ENCODE results near the gene OR10A3.

OR10A3 gene

GRCh38 chr11:7931168-7931567 is 10.3 kb downstream of the OR10A3 start, which contains the start of gene OR10A6:
Gene OR10A6 (minus strand): TSS chr11:7931268. CDS start chr11:7928662, 2,606 bp downstream.
- no peak for ATAC-seq

- ATAC-seq: peak in 1 of 2 donors; percentile 49
Observed at GRCh38 chr11:7927635-7928034, 13.9 kb downstream of the OR10A3 start.

DNA sequence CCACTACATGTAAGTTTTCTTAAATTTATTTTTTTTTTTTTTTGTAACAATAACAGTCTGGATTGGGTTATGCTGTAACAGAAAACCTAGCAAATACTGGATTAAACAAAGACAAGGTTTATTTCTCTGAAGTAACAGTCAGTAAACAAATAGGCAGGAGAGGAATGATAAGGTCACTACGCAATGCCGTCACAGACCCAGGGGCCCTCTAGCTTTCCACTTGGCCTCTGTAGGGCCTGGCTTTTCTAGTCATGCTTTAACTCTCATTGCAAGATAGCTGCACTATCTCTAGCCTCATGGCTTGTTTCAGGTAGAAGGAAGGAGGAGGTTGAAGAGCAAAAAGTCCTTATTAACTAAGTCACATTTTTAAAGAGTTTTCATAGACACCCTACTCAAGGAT is 17.0 kb downstream of the OR10A3 start:
- ATAC-seq: no peak

DNA sequence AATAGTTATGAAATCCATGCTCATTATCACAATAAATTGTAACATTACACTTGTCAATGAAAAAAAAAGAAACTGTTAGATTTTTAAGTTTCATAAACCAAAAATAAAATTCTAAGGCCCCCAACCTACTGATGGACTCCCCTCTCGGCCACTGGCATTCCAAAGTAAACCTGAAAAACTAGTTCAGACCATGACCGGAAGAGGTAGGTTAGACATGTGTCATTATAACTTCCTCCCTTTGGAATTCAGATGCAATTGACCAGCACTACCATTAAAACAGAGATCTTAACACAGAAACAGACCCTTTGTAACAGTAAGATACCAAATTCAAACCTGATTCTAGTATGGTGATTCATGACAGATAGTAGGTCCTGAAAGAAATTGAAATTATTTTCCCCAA is 23.4 kb downstream of the OR10A3 start:
- ATAC-seq: no peak

DNA sequence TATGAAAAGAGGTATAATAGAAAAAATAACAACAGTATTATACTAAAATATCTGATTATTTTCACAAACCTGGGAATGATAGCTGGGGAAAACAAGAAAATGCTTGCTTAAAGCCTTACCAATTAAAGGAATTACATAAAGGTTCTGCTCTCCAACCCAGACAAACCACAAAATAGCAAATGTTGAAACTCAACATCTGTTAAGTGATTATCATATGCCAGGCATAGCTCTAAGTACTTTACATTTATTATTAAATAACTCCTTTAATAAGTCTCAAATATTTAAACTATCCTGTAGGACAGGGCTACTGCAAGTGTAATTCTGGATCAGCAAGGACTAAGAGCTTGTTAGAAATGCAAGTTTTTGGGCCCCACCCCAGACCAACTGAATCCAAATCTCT is 30.5 kb downstream of the OR10A3 start:
- ATAC-seq: no peak

- no peak for ATAC-seq
Observed at GRCh38 chr11:7910286-7910788, 31.2 kb downstream of the OR10A3 start.

DNA sequence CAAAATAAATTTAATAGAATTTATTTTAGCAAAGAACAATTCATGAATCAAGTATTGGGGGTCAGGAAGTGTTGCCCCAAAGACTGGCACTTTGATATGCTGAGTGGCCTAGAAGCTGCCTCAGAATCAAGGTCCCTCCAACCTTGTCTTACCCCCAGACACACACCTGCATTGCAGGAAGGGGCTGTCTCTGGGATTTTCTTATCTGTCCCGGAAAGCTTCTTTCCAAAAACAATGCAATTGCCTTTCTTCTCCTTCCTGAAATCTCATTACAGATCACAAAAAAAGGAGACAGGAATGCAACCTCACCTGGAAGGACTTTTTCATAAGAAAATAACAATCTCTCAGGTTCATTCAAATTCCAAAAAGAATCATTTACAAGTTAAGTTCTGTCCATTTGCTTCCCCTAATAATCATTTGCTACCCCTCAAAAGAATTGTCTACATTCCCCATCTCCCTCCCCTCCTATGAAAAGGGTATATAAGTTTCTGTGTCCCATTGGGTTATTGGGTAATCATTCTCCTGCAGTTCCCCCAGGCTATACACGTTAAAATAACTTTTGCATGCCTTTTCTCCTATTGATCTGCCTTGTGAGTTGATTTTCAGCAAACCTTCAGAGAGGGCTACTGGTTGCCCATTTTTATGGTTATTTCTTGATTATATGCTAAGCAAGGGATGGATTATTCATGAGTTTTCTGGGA is 31.8 kb downstream of the OR10A3 start:
- ATAC-seq: no peak

DNA sequence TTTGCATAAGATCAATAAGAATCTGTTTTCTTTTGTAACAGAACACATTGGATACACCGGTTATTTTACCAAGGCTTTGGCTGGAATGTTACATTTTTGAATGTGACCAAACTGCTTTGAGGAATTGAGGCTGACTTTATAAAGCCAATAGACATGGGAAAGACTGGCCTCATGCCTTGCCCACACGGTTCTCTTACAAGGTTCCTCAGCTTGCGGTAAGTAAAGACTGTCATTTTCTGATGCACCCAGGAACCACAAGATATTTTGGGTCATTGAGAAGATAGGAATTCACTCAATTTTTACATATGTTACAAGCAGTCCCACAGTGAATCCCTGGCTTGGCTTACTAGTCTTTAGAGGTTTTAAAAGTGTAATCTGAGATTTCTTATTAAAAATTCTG is 34.4 kb downstream of the OR10A3 start:
- ATAC-seq: no peak

DNA sequence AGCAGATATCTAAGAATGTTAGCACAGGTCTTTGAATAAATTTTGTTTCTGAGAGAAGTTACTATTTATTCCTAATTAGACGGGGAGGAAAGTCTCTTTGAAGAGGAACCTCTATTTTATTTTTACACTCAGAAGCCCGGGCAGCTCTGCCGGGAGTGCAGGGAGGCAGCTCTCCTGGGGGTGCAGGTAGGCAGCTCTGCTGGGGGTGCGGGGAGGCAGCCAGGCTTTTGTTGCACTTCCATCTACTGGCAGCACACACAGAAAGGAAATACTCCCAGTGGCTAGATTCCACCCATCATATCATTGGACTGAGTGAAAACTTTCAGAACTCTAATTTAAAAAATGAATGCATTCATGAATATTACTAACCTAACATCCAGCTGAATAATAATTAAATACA is 35.0 kb downstream of the OR10A3 start:
- no peak for ATAC-seq

DNA sequence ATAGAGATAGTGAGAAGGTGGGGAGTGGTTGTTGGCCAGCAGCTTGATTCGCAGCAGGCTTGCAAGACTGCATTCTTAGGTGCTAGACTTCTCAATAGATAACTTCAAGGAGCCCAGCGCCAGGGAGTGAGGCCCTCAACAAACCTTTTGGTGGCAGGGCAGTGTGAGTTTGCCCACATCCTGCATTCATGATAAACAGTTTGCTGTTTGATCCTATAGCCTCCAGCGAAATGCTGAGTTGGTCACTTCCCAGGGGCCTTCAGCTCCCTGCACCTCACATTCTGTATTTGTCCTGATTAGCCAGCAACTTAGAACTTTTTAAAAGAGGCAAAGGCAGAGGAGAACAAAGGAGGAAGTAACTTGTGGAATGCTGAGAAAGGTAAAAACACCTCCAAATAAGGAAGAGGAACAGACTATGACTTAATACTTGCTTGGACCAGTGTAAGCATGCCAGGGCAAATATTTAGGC is 35.5 kb downstream of the OR10A3 start:
- ATAC-seq: no peak

DNA sequence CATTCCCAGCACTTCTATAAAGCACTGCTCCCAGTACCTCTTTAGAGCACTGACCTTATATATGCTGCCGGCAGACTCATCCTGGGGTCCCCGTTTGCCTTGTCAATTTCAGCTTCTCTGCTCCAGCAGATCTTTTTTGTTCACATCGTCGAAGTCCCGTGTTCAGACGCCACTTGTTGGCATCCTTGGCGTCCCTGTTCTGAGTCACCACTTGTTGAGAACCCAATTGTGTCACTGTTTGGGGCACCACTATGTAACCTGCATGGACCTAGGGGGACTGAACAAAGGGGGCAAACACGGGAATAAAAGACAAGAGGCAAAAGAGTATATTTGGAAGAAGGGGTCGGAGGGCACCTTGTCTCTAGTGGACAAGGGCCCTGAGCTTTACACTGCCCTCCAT is 36.0 kb downstream of the OR10A3 start:
- no peak for ATAC-seq

GRCh38 chr11:7904917-7905316 is 36.6 kb downstream of the OR10A3 start:
- ATAC-seq: no peak

- ATAC-seq: no peak
Observed at GRCh38 chr11:7903940-7904339, 37.6 kb downstream of the OR10A3 start.

- no peak for ATAC-seq
Observed at GRCh38 chr11:7901319-7901854, 40.1 kb downstream of the OR10A3 start.

- ATAC-seq: no peak
Observed at GRCh38 chr11:7900686-7901085, 40.8 kb downstream of the OR10A3 start.

DNA sequence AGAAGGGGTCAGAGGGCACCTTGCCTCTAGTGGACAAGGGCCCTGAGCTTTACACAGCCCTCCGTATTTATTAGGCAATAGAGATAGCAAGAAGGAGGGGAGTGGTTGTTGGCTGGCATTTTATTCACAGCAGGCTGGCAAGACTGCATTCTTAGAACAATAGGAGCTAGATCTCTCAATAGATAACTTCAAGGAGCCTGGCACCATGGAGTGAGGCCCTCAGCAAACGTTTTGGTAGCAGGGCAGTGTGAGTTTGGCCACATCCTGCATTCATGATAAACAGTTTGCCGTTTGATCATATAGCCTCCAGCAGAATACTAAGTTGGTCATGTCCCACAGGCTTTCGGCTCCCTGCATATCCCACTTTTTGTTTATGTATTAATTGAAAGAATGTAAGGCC is 42.1 kb downstream of the OR10A3 start:
- ATAC-seq: no peak

DNA sequence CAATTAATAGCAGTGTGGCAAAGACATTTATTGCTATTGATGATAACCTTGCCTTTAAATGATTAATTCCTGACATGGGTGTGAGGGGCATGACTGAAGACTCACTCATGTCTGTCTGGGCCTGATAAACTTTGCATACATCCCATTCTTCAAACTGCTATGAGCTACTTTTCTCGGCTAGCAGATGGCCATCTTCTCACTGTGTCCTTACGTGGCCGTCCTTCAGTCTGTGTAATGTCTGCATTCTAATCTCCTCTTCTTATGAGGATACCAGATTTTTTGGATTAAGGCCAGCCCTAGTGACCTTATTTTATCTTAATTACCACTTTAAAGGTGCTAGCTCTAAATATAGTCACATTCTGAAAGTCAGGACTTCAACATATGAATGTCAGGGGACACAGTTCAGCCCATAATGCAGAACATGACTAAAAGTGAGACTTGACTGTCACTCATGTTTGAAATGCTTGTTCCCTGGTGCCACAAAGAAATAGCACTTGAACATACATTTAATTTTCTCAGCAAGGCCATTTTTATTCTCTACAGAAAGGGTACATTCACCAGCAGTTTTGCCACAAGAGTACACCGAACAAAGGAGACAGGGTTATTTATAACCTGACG is 42.7 kb downstream of the OR10A3 start:
- no peak for ATAC-seq

DNA sequence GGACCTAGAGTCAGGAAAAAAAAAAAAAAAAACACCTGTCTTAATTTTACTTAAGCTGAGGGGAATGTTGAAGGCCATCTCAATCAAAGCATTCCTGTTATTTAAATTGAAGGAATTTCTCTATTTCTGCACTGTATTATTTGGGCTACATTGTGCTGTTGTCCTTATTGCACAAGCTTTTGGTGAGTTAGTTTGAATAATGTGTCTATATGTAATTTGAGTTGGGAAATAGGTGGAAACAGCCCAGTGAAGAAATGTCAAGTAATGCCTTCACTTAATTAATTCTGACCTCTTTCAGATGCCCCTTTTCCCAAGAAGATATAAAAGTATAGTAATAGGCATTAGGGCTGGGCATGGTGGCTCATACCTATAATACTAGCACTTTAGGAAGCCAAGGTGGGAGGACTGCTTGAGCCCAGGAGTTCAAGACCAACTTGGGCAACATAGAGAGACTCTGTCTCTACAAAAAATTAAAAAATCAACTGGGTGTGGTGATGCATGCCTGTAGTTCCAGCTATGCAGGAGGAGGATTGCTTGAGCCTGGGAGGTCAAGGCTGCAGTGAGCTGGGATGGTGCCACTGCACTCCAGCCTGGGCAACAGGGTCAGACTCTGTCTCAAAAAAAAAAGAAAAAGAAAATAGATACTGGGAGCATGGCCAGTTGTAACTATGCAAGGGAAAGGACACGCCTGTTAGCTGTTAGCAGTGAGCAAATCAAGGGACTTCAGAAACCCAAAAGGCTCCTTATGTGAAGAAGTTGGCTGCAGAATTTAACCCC is 45.3 kb downstream of the OR10A3 start:
- ATAC-seq: no peak

GRCh38 chr11:7894251-7894650 is 47.3 kb downstream of the OR10A3 start:
- ATAC-seq: no peak

DNA sequence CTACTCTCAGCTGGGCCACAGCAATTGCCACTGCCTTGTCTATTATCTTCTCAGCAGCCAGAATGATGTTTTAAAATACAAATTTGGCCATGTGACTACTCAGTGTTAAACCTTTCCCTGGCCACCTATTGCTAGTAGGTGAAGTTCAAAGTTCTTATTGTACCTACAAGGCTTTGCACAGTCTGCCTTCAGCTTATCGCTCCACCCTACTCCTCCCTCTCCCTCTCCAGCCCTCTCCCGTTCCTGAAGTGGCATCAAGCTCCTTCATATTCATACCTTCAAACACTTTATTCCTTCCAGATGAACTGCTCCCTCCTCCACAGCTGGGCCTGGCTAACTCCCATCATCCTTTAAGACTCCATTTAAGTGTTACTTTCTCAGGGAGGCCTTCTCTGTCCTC is 47.7 kb downstream of the OR10A3 start:
- no peak for ATAC-seq

- ATAC-seq: peak; percentile 45 to 65
Observed at GRCh38 chr11:7892840-7893254, 48.7 kb downstream of the OR10A3 start.

GRCh38 chr11:7892059-7892699 is 49.3 kb downstream of the OR10A3 start:
- no peak for ATAC-seq

Data from activated CD4-positive, CD25-positive, alpha-beta regulatory T cell treated with anti-CD3 and anti-CD28 coated beads, Interleukin-2, amount 50 U/mL, for 24 hours (primary cell).